Psoas muscle (tissue), 8 donors: ENCODE measurements around the gene KRT24. TPM values are rescaled to one million over a fixed set of nuclear protein-coding genes. Genes with fewer than 3 reads are reported as not detected.

Experiments
- ATAC-seq, 4 donors: fragments of 200-7000 bp; cut with Tn5 transposase; one replicate each; pipeline ENCODE4 v1.9.1; 2020; ENCODE audit warnings: moderate library complexity in 3 of 4, mild to moderate bottlenecking in 2 of 4
- DNase-seq, 2 donors: peaks; one replicate each; pipeline ENCODE4 v3.0.0-alpha.2; 2020
- H3K27ac ChIP-seq: fragments of 200-600 bp; one replicate; pipeline ENCODE4 v1.8.0; 2022
- H3K27me3 ChIP-seq, 3 donors: fragments of 200-600 bp in 1 of 3; one replicate each; pipeline versions ENCODE4 v1.6.1 to v1.8.0; 2013 to 2022; ENCODE audit warnings: low read length in 2 of 3, mild to moderate bottlenecking in 2 of 3, moderate library complexity in 1 of 3; ENCODE audit not compliant: insufficient read depth in 3 of 3
- H3K36me3 ChIP-seq, 2 donors: fragments of 200-600 bp in 1 of 2; one replicate each; pipeline versions ENCODE4 v1.6.1 to v1.8.0; 2013 to 2022; ENCODE audit warnings: low read depth in 1 of 2, mild to moderate bottlenecking in 1 of 2, moderate library complexity in 1 of 2; ENCODE audit not compliant: insufficient read depth in 1 of 2
- H3K4me1 ChIP-seq: fragments of 200-600 bp; one replicate; pipeline ENCODE4 v1.8.0; 2022
- H3K4me3 ChIP-seq: fragments of 200-600 bp; one replicate; pipeline ENCODE4 v1.8.0; 2022; ENCODE audit warnings: mild to moderate bottlenecking
- H3K9me3 ChIP-seq: fragments of 200-600 bp; one replicate; pipeline ENCODE4 v1.8.0; 2022
- WGBS, 3 donors: extraction: QIAGEN DNeasy Blood & Tissue Kit; methylation state at CpG; one replicate each; pipeline versions ENCODE4 v1.1.6 to v1.1.7; 2013; 5-methylcytosine and 5-hydroxymethylcytosine counted together
- intact Hi-C, 2 donors: fragments of 100-400 bp; cut with DNase I; formaldehyde crosslinking; loops; one replicate each; pipeline versions ENCODE4 v1.11.0 to v1.14.2; 2022
- polyA plus RNA-seq, 3 donors: library from polyadenylated mRNA; stranded (reverse); fragments of 200-250 nt; gene quantifications; one replicate each; pipeline ENCODE4 v1.2.3, GENCODE V29; 2013
- total RNA-seq, 4 donors: library from RNA; stranded (reverse); fragmentation: NEBNext Ultra II Directional in 2 of 4; extraction: Animal tissue kit (Norgen Biotek cat#: 25700) in 2 of 4; gene quantifications; one replicate each; pipeline versions ENCODE4 v1.2.1 to v1.2.4, GENCODE V29; 2021 to 2023
- TF ChIP-seq, protein P1 (sequence below): fragments of 200-600 bp; IDR thresholded peaks from one replicate; pipeline ENCODE4 v1.8.0; 2022; ENCODE audit warnings: antibody characterized with exemption
- donor health status: healthy with polysubstance abuse.
- donor health status: DM: no; HTN: no; CAD: no; lungs with moderate emphysema.
- donor health status: Bipolar disorder and iron deficiency.
- donor health status: healthy.
- donor health status: DM: yes; HTN: yes; CAD: no.
- donor health status: DM: no; HTN: no; CAD: no.
- donor health status: DM: no; HTN: no; CAD: no.
- donor health status: DM: yes; HTN: yes; CAD: no.

The KRT24 gene
- total and polyA plus RNA-seq, 7 donors: not detected

DNA sequence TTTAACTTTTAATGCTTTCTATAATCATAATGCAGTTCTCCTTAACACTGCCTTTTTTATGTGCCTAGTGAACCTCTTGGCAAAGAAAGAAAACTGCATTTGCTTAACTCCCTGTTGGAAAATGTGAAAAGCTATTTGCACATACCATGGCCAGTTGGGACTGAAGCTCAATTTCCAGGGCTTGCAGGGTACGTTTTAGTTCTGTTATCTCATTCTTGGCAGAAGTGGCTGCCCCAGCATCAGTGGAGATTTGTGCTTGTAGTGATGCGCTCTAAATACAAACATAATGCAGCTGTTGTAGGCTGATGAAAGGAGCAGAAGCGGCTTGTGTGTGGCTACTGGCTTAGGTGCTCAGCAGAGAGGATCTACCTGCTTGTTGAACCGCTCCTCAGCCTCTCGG, 3.7 kb downstream of the KRT24 start:
- TF ChIP-seq, protein P1, sequence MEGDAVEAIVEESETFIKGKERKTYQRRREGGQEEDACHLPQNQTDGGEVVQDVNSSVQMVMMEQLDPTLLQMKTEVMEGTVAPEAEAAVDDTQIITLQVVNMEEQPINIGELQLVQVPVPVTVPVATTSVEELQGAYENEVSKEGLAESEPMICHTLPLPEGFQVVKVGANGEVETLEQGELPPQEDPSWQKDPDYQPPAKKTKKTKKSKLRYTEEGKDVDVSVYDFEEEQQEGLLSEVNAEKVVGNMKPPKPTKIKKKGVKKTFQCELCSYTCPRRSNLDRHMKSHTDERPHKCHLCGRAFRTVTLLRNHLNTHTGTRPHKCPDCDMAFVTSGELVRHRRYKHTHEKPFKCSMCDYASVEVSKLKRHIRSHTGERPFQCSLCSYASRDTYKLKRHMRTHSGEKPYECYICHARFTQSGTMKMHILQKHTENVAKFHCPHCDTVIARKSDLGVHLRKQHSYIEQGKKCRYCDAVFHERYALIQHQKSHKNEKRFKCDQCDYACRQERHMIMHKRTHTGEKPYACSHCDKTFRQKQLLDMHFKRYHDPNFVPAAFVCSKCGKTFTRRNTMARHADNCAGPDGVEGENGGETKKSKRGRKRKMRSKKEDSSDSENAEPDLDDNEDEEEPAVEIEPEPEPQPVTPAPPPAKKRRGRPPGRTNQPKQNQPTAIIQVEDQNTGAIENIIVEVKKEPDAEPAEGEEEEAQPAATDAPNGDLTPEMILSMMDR: no peak
- Histone ChIP-seq H3K9me3 (no peaks in the 10 kb centered on the region), H3K4me1 (peaks cover 10% of the 10 kb centered on the region), H3K36me3 (no peaks in the 10 kb centered on the region), H3K4me3 (no peak overlapping the region), H3K27ac (no peak overlapping the region), H3K27me3 (peaks cover 0 to 15% (median 0%) of the 10 kb centered on the region in 3 donors)
- ATAC-seq: no peak
- WGBS, 3 donors: 22 to 36% (median 26%) methylated on average over 5 of the region's 5 CpGs
- DNase-seq: no peak
- intact Hi-C loops: no loop called here

DNA sequence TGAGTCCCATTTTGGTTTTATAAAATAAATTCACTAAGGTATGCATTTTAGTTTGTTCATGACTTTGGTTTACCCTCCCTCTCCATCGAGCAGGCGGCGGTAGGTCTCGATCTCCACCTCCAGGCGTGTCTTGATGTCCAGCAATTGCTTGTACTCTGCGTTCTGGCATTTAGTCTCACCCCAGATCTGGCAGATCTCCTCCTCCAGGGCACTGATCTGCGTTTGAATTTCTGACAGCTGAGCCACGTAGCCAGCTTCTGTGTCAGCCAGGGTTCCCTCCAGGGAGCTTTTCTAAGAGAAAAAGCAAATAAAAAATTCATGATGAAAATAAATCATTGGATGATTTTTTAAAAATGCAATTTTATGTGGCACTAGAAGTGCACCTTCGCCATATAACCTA, 4.2 kb downstream of the KRT24 start:
- TF ChIP-seq, protein P1: no peak
- Histone ChIP-seq H3K4me1 (peaks cover 10% of the 10 kb centered on the region), H3K9me3 (no peaks in the 10 kb centered on the region), H3K36me3 (no peaks in the 10 kb centered on the region), H3K4me3 (no peak overlapping the region), H3K27ac (no peak overlapping the region), H3K27me3 (peaks cover 0 to 10% (median 0%) of the 10 kb centered on the region in 3 donors)
- DNase-seq: no peak
- ATAC-seq: peak in 1 of 4 donors; percentile 31
- intact Hi-C loops: no loop called here
- 18 to 26% (median 24%) methylated on average over 9 of the region's 9 CpGs for WGBS, 3 donors

DNA sequence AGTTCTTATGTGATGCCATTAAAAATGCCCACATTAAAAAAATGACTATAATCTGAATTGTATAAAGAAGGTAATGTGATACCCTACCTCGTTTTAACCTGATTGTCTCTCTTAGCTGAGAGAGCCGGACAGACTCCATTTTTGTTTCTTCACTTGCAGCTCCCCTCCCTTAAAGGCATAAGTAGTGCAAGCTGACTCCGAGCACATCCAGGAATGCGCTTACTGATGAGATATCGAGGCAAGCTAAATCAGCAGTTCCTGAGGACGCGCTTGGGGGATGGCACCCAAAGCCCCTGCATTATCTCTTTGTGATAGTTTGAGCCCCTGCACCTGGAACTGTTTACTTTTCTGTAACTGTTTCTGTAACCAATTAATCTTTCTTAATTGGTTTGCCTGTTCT, 6.3 kb downstream of the KRT24 start:
- ATAC-seq (no peak), DNase-seq (no peak)
- 66 to 71% (median 70%) methylated on average over 7 of the region's 7 CpGs for WGBS, 3 donors
- no peaks in the 10 kb centered on the region for H3K9me3 ChIP-seq
- no peaks in the 10 kb centered on the region for H3K36me3 ChIP-seq
- peaks cover 10% of the 10 kb centered on the region for H3K4me1 ChIP-seq
- intact Hi-C loops: no loop called here
- peaks cover 0 to 7% (median 0%) of the 10 kb centered on the region in 3 donors for H3K27me3 ChIP-seq
- TF ChIP-seq, protein P1: no peak
- no peak overlapping the region for H3K4me3 ChIP-seq
- no peak overlapping the region for H3K27ac ChIP-seq

DNA sequence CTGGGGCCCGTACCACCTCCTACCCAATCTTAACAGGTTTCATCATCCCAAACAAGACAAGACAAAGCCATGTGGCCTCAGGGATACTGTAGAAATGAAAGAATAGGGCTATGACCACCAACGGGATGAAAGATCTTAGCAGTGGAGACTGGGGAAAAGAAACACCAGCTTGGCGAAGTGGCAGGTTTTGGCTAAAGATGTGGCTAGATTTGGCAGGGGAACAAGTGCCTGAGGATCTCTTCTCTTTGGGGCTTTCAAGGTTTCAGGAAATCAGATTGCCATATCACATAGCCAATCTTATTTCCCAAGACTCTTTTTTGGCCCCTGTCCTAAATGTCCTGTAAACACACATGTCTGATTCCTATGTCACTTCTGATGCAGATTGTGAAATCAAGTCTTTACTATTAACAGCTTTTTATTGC, 6.9 kb downstream of the KRT24 start:
- peaks cover 0 to 7% (median 0%) of the 10 kb centered on the region in 3 donors for H3K27me3 ChIP-seq
- peaks cover 10% of the 10 kb centered on the region for H3K4me1 ChIP-seq
- TF ChIP-seq, protein P1: no peak
- no peaks in the 10 kb centered on the region for H3K9me3 ChIP-seq
- no peaks in the 10 kb centered on the region for H3K36me3 ChIP-seq
- H3K27ac ChIP-seq: no peak overlapping the region
- ATAC-seq (no peak), DNase-seq (no peak)
- 70 to 74% (median 71%) methylated on average over 3 of the region's 3 CpGs for WGBS, 3 donors
- intact Hi-C loops: no loop called here
- no peak overlapping the region for H3K4me3 ChIP-seq

DNA sequence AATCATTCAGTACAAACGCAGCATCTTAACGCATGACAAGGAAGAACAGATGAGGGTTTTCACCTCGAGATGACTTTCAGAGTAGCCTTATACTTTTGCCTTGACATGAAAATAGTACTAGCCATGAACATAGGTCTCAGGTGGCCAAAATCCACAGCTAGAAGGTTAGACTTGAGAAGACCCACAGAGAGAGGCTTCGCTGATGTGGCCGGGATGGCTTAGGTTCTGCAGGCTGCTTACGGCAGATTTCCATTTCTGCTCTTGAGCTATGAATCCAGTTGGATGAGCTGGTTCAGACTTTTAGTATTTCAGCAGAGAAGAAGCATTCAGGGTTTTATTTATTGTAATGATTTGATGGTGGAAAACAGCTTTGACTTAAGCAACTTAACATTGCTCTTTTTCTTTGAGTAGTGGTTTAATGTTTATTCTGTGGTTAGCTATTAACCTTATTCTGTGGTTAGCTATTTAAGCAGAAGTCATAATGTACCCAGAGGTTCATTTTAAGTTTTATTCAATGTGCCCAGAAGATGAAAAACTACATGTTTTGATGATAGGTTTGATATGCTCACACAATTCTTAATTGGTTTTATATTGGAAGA, 7.6 kb downstream of the KRT24 start:
- H3K4me1 ChIP-seq: peaks cover 10% of the 10 kb centered on the region
- no peaks in the 10 kb centered on the region for H3K36me3 ChIP-seq
- H3K27me3 ChIP-seq: peaks cover 0 to 7% (median 0%) of the 10 kb centered on the region in 3 donors
- ATAC-seq (no peak), DNase-seq (no peak)
- H3K4me3 ChIP-seq: no peak overlapping the region
- H3K27ac ChIP-seq: no peak overlapping the region
- H3K9me3 ChIP-seq: no peaks in the 10 kb centered on the region
- intact Hi-C loops: no loop called here
- WGBS, 3 donors: 90 to 93% (median 92%) methylated on average over 6 of the region's 6 CpGs
- TF ChIP-seq, protein P1: no peak
